DND-41 (cell line): Measurements from ENCODE around the gene CCDC88A.

Experiments used
- ATAC-seq: fragments of 200-7000 bp; cut with Tn5 transposase; 3 replicates; pipeline ENCODE4 v1.9.1; 2021; ENCODE audit warnings: low read depth; ENCODE audit not compliant: insufficient read depth
- DNase-seq: peaks from one replicate; pipeline ENCODE4 v3.0.0-alpha.2; 2020
- H2AFZ ChIP-seq: 2 replicates; pipeline ENCODE4 v1.6.0; 2012; ENCODE audit warnings: low read depth, low read length
- H3K27ac ChIP-seq: 2 replicates; pipeline ENCODE4 v1.5.1; 2012; ENCODE audit warnings: low read length, inconsistent platforms
- H3K27me3 ChIP-seq: fragments of 200-600 bp; sonication (generic); 2 replicates; pipeline ENCODE4 v1.6.0; 2012; ENCODE audit warnings: low read length, mild to moderate bottlenecking, inconsistent platforms; ENCODE audit not compliant: insufficient read depth, poor library complexity
- H3K36me3 ChIP-seq: 2 replicates; pipeline ENCODE4 v1.5.1; 2012; ENCODE audit warnings: low read length, inconsistent platforms; ENCODE audit not compliant: insufficient read depth
- H3K4me1 ChIP-seq: 2 replicates; pipeline ENCODE4 v1.5.1; 2012; ENCODE audit warnings: mild to moderate bottlenecking, low read length; ENCODE audit not compliant: insufficient read depth
- H3K4me2 ChIP-seq: 2 replicates; pipeline ENCODE4 v1.6.0; 2012; ENCODE audit warnings: mild to moderate bottlenecking, moderate library complexity, low read length, inconsistent platforms; ENCODE audit not compliant: insufficient read depth
- H3K4me3 ChIP-seq, 2 experiments: fragments of 200-600 bp in 1 of 2; shearing (Covaris generic) in 1 of 2; 2 replicates each; pipeline ENCODE4 v1.5.1; 2012 to 2016; ENCODE audit warnings: inconsistent platforms in 2 of 2, low read length in 2 of 2, mild to moderate bottlenecking in 2 of 2, low read depth in 1 of 2, moderate library complexity in 1 of 2
- H3K79me2 ChIP-seq: 2 replicates; pipeline ENCODE4 v1.6.0; 2012; ENCODE audit warnings: low read length, inconsistent platforms; ENCODE audit not compliant: insufficient read depth
- H3K9ac ChIP-seq: 2 replicates; pipeline ENCODE4 v1.6.0; 2012; ENCODE audit warnings: low read depth, mild to moderate bottlenecking, inconsistent platforms, low read length, moderate library complexity
- H3K9me3 ChIP-seq: 2 replicates; pipeline ENCODE4 v1.5.1; 2012; ENCODE audit warnings: low read length, moderate library complexity, mild to moderate bottlenecking, inconsistent platforms; ENCODE audit not compliant: insufficient read depth, severe bottlenecking
- H4K20me1 ChIP-seq: 2 replicates; pipeline ENCODE4 v1.6.0; 2012; ENCODE audit warnings: low read length; ENCODE audit not compliant: insufficient read depth
- CTCF ChIP-seq: IDR thresholded peaks from 2 replicates; pipeline ENCODE4 v1.5.1; 2012; ENCODE audit warnings: borderline replicate concordance, low read length, moderate library complexity, mild to moderate bottlenecking; ENCODE audit not compliant: poor library complexity, severe bottlenecking; ENCODE audit errors: extremely low read depth
- EZH2 ChIP-seq: IDR thresholded peaks from 3 replicates; pipeline ENCODE4 v1.6.1; 2012; ENCODE audit warnings: borderline replicate concordance, low read depth, mild to moderate bottlenecking, moderate library complexity, low read length, inconsistent platforms; ENCODE audit not compliant: severe bottlenecking

The CCDC88A gene

GRCh38 chr2:55314985-55315384, 104.7 kb downstream of the CCDC88A start:
- Histone ChIP-seq H3K27ac (no peak overlapping the region), H3K36me3 (peaks cover 88% of the 10 kb centered on the region), H3K4me1 (no peaks in the 10 kb centered on the region), H4K20me1 (no peaks in the 10 kb centered on the region), H2AFZ (no peak overlapping the region), H3K9me3 (no peaks in the 10 kb centered on the region), H3K4me2 (no peak overlapping the region), H3K4me3 (no peak overlapping the region), H3K9ac (no peak overlapping the region), H3K27me3 (no peaks in the 10 kb centered on the region), H3K79me2 (no peaks in the 10 kb centered on the region)
- ATAC-seq (no peak), DNase-seq (no peak)
- no peak for TF ChIP-seq CTCF
- no peak for TF ChIP-seq EZH2

GRCh38 chr2:55311444-55311870, 108.2 kb downstream of the CCDC88A start:
- Histone ChIP-seq H3K79me2 (no peaks in the 10 kb centered on the region), H3K4me1 (no peaks in the 10 kb centered on the region), H3K9me3 (no peaks in the 10 kb centered on the region), H3K36me3 (peaks cover 88% of the 10 kb centered on the region), H3K27ac (no peak overlapping the region), H2AFZ (no peak overlapping the region), H4K20me1 (no peaks in the 10 kb centered on the region), H3K27me3 (no peaks in the 10 kb centered on the region), H3K9ac (no peak overlapping the region), H3K4me2 (no peak overlapping the region), H3K4me3 (no peak overlapping the region)
- DNase-seq (no peak), ATAC-seq (peak; percentile 47; the same call in 1 of the 3 replicates)
- TF ChIP-seq EZH2 (no peak), CTCF (peak; percentile 21)

- Histone ChIP-seq H3K4me2 (no peak overlapping the region), H3K79me2 (no peaks in the 10 kb centered on the region), H2AFZ (no peak overlapping the region), H3K27ac (no peak overlapping the region), H3K9me3 (no peaks in the 10 kb centered on the region), H3K4me3 (no peak overlapping the region), H3K36me3 (peaks cover 77% of the 10 kb centered on the region), H4K20me1 (no peaks in the 10 kb centered on the region), H3K4me1 (no peaks in the 10 kb centered on the region), H3K27me3 (no peaks in the 10 kb centered on the region), H3K9ac (no peak overlapping the region)
- no peak for ATAC-seq
- DNase-seq, result no peak
- no peak for TF ChIP-seq EZH2
- TF ChIP-seq CTCF, result no peak
These were observed 110.2 kb downstream of the CCDC88A start for GRCh38 chr2:55309446-55309845.

- DNase-seq (no peak), ATAC-seq (no peak)
- Histone ChIP-seq H3K36me3 (peaks cover 55% of the 10 kb centered on the region), H2AFZ (no peak overlapping the region), H3K27ac (no peak overlapping the region), H3K79me2 (no peaks in the 10 kb centered on the region), H3K9ac (no peak overlapping the region), H3K9me3 (no peaks in the 10 kb centered on the region), H3K27me3 (no peaks in the 10 kb centered on the region), H3K4me2 (no peak overlapping the region), H3K4me1 (no peaks in the 10 kb centered on the region), H4K20me1 (no peaks in the 10 kb centered on the region), H3K4me3 (no peak overlapping the region)
- TF ChIP-seq EZH2 (no peak), CTCF (no peak)
These were observed 117.4 kb downstream of the CCDC88A start for GRCh38 chr2:55302241-55302640.
